Spleen (tissue), 7 donors: ENCODE measurements around the gene SULF2.

Experiments
- POLR2A ChIP-seq, 3 donors: fragments of 450-650 bp; IDR thresholded peaks; one replicate each; pipeline ENCODE4 v1.5.1; 2017; ENCODE audit warnings: antibody characterized with exemption in 3 of 3, mild to moderate bottlenecking in 1 of 3
- POLR2AphosphoS5 ChIP-seq, 3 donors: sonication (generic); formaldehyde crosslinking; IDR thresholded peaks; one replicate each; pipeline ENCODE4 v1.5.1; 2017; ENCODE audit warnings: antibody characterized with exemption in 3 of 3
- TF ChIP-seq, protein P1 (sequence below), 11 experiments: fragments of 200-600 bp in 7 of 11; fragments of 450-650 bp in 4 of 11; sonication (generic) in 4 of 11; IDR thresholded peaks in 8 of 11; conservative IDR thresholded peaks in 3 of 11; 1 replicate in 7 of 11; 2 replicates in 4 of 11; pipeline versions ENCODE4 v1.4.0 to v1.8.0; 2016 to 2021; ENCODE audit warnings: antibody characterized with exemption in 11 of 11, inconsistent platforms in 4 of 11, mild to moderate bottlenecking in 1 of 11
- donor health status: DM: no; HTN: no; CAD: no; lungs with moderate emphysema.
- donor health status: DM: no; HTN: no; CAD: no.
- donor health status: DM: no; HTN: no; CAD: no.

DNA sequence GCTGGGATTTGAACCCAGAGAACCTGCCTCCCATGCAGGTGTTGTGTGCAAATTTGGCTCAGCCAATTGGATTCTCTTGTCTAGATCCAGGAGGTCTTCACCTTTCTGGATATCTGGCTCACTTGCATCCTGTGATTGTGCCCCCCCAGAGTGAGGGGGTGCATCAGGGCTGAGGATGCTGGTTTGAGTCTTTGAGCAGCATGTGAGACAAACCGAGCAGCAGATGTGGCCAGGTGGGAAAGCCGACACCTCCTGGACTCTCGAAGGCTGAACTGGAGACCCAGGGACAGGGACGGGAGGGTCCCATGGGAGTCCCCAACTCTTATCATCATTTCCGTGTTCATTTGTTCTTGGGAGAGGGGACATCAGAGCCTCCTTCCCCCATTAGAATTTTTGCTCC is 30.6 kb upstream of the SULF2 start:
- TF ChIP-seq POLR2AphosphoS5 (IDR thresholded peaks at IDR 0.05) (no peak), POLR2A (IDR thresholded peaks at IDR 0.05) (no peak)
- TF ChIP-seq, protein P1, sequence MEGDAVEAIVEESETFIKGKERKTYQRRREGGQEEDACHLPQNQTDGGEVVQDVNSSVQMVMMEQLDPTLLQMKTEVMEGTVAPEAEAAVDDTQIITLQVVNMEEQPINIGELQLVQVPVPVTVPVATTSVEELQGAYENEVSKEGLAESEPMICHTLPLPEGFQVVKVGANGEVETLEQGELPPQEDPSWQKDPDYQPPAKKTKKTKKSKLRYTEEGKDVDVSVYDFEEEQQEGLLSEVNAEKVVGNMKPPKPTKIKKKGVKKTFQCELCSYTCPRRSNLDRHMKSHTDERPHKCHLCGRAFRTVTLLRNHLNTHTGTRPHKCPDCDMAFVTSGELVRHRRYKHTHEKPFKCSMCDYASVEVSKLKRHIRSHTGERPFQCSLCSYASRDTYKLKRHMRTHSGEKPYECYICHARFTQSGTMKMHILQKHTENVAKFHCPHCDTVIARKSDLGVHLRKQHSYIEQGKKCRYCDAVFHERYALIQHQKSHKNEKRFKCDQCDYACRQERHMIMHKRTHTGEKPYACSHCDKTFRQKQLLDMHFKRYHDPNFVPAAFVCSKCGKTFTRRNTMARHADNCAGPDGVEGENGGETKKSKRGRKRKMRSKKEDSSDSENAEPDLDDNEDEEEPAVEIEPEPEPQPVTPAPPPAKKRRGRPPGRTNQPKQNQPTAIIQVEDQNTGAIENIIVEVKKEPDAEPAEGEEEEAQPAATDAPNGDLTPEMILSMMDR (IDR thresholded peaks at IDR 0.05 in 8 of 11, conservative IDR thresholded peaks at IDR 0.05 in 3 of 11), result no peak
